NCI-H1930 (cell line): ENCODE data around the gene PATJ.
"Not testable (repeated sequence)": the region's sequence is repeated elsewhere in the genome, so short reads cannot be mapped to it uniquely, and the experiment has no call there.

Experiments used
- DNase-seq, 2 experiments: peaks; one replicate each; lab custom pipeline; 2025; lab: John Stamatoyannopoulos, UW

The PATJ gene

DNA sequence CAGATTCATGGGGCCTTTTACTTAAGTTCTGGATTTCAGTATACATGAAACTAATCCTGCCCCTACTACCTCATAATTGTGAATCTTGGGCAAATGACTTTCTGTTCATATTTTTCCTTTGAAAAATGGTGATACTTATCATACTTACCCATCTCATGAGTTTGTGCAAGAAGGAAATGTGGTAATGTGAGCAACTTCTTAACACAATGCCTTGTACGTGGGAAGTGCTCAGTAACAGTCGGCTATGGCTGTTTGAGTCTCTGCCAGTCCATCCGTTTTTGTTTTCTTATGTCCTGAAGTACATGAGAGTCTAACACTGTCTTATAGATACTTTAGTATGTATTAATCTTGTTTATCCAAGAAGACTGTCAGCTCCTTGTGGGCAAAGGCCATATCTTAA, 86.5 kb downstream of the PATJ start:
- no peak for DNase-seq

DNA sequence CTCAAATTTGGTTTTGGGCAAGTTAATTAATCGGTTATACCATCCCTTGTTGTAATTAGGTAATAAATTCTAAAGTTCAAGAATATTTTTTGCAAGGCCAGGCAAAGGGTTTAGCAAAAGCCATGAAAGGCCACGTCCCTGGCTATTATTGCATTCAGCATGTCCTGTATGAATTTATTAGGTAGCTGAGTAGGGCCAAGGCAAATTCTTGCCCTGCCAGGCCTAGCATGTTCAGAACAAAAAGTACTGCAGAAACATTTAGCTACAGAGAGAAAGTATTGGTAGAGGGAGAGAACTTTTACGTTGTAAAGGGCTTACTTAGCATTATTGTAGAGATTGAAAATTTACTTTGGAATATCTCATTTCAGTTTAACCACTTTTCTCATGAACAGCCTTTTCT, 94.4 kb downstream of the PATJ start:
- no peak for DNase-seq

DNA sequence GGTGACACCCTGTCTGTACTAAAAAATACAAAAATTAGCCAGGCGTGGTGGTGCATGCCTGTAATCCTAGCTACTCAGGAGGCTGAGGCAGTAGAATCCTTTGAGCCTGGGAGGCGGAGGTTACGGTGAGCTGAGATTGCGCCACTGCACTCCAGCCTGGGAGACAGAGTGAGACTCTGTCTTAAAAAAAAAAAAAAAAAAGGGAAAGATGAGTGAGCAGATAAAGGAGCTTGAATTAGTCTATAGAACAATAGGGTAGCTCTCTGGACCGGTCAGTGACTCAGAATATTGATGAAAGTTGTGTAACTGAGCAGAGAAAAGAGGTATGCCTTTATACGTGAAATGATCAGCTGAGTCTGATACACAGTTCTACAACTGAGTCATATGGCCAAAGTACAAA, 95.3 kb downstream of the PATJ start:
- not testable (repeated sequence) for DNase-seq

DNA sequence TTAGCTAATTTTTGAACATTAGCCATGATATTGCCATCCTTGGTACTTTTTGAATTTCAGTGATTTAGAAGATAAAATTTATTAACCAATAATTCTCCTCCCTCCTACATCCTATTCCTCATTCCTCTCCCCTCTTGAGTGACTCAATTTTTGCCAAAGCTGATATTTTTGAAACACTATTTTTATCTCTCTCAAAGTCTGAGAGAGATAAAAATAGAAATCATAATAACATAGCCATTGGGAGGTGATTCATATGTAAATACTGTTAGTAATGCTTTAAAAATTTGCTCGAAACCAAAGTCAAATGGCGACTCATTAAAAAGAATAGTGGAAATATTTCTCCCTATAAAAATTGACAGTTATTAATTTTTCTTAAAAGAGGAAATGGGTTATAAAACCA, 97.4 kb downstream of the PATJ start:
- DNase-seq, result no peak

DNA sequence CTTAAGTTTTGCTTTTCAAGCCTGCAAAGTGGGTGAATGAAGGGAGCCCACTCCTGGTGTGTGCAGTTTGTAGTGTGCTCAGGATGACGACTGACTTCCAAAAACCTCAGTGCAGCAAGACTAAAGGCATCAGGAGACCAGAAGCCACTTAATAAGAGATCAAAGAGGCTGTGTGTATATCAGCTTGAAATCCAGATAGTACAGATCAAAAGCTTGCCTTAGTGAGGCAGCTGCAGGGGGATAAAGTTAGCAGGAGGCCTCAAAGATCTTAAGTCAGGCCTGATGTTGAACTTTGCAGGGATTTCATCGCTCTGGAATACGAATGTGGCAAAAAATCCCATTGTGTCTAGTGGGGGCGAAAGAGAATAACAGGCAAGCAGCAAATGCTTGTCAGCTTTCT, 99.8 kb downstream of the PATJ start:
- DNase-seq, result no peak

DNA sequence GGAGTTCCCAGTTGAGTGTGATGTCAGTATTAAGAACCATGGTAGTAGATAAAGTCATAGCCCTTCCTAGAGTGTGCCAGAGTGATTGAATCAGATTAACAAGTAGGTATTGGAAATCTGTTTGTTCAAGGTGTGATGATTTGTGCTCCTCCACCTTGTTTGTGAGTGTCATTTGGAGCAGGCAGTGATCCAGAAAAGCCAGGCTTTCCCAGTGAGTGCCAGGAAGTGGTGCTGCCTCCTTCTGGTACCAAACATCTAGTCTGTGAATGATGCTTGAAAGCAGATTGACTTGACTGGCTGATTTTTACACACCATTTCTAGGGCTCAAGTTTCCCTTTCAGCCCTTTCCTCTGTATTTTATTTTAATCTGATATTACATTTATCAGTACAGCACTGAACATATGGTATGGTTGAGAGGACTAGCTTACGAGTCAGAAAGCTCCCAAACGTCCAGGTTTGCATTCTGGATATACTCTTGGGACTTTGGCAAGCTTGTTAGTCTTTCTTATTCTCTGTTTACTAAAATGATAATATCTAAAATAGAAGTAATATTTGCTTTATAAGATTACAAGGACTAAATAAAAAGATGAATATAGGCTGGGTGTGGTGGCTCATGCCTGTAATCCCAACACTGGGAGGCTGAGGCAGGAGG, 100.7 kb downstream of the PATJ start:
- no peak for DNase-seq

DNA sequence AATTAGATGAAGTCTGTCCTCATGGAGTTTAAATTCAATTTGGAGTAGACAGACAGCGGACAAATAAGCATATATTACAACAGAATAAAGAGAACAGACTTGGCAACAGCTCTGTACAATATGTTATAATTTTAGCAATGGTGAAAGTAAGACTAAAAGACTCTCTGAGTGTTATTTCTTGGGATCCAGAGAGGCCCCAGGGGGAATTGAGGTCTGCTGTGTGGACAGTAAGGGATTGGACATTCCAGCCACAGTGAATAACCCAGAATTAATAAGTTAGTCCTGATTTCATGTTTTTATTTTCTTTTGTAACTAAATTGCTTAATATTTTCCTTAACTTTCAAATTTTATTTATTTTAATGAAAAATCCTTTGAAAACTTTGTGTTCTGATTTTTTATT, 101.7 kb downstream of the PATJ start:
- no peak for DNase-seq

DNA sequence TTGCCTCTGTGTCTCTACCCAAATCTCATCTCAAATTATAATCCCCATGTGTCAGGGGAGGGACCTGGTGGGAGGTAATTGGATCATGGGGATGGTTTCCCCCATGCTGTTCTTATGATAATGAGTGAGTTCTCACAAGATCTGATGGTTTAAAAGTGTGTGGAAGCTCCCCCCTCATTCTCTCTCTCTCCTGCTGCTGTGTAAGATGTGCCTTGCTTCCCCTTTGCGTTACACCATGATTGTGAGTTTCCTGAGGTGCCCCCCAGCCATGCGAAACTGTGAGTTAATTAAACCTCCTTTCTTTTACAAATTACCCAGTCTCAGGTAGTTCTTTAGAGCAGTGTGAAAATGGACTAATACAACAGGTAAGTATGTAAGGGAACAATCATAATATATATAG, 102.4 kb downstream of the PATJ start:
- not testable (repeated sequence) for DNase-seq

DNA sequence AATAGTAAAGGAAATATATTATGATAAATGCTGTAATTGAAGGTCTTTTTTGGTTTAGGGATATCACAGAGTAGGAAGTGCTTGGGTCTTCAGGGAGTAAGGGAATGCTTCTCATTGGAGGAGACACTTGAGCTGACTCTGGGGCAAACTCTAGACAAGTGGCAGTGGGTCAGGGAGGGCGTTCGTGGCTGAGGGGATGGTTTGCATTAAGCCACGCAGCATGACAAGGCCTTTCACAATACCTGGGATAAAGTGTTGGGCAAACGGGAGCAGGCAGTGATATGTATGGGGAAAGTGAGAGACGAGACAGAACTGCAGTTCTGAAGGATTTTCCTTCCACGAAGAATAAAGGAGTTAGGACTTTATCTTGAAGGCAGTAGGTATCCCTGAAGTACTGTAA, 109.0 kb downstream of the PATJ start:
- no peak for DNase-seq

DNA sequence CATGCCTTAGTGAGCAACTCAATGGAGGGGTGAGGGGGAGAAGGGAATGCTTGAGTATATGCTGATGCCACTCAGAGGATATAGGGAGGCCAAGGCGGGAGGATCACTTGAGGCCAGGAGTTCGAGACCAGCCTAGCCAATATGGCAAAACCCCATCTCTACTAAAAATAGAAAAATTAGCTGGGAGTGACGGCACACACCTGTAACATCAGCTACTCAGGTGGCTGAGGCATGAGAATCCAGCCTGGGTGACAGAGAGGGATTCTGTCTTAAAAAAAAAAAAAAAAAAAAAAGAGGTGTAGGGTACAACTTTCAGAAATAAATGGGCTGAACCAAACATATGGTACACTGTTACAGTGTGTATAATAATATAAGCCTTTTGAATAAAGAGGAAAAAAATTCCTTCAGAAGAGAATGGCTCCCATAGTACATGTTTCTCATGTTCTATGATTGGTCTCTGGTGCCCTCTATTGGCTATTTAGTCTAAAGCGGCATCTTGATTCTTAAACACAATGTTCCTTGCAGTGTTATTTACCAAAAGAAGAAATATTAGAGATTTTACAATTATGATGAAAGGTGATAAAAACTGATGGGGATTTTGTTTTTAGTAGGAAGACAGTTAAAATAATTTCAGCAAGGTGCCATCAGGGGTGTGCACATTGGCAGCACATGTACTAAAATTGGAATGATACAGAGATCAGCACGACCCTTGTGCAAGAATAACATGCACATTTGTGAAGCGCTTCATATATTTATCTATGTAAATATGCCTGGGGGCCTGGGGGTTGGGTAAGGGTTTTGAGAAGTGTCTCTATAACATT, 109.8 kb downstream of the PATJ start:
- peak in 1 of 2 experiments; percentile 29 for DNase-seq

DNA sequence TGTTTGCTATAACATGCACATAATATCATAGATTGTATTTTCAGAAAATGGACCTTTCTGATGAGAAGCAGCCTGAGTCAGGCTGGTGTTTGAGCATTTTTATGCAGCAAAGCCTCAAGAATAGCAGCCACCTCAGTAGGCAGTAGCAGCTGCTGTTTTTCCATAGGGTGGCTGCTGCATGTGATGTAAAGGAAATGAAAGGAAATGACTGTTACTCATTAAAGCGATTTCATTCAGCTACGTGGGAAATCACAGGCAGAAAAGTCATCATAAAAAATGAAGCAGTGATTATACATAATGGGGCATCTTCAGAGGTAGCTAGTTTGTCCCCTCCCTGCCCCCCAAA, 110.4 kb downstream of the PATJ start:
- no peak for DNase-seq

DNA sequence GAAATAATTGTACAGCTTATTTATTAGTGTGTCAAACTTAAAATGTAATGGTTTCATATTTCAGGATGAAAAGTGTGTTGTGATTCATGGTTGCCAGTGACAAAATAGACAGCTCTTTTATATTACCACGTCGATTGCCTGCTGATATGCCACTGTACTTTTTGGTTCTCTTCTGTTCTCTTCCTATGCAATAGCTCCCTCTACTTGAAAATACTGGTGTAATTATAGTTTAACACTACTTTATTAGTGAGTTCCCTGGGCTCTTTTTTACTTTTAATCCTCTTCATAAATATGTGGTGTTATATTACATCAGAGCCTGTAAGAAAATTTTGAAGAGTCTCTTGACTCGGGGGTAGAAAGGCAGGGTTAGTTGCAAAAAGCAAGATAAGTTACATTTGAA, 111.3 kb downstream of the PATJ start:
- no peak for DNase-seq

DNA sequence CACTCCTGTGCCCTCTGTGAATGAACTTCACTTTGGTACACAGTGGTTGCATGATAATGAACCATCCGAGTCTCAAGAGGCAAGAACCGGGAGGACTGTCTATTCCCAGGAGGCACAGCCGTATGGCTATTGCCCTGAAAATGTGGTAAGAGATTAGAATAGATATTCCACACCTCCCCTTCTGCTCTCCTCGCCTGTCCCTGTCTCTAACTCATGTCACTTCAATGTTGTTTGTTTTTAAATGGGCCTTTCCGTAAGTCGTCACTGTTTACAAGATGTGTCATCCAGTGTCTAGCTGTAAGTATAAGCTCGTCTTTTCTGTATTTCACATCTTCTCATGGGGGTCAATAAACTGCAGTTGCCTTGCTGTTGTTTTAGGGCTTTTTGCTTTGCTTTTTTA, 122.2 kb downstream of the PATJ start:
- no peak for DNase-seq

DNA sequence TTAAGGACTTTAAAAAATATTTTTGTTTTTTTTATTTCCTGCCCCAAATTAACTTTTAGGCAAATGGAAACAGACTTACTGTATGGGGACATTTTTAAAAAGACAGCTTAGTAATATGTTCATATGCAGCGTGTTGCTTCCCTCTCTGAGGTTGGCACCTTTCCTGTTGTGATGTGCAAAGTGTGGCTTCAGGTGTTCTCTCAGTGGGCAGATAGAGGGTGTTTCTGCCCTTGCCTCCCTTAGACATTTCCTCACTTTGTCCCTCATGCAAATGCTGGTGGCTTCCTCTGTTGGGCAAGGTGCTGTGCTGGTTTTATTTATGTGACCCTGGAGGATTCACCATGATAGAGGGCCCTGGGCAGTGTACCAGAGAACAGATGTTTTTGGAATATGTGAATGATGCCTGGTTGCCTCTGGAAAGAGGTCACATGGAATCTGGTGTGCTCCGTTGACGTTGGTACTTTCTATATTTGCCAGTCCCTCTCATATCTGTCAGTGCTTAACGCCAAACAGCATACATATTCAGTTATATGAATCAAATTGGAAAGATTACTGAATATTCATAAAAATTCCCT, 123.5 kb downstream of the PATJ start:
- no peak for DNase-seq

DNA sequence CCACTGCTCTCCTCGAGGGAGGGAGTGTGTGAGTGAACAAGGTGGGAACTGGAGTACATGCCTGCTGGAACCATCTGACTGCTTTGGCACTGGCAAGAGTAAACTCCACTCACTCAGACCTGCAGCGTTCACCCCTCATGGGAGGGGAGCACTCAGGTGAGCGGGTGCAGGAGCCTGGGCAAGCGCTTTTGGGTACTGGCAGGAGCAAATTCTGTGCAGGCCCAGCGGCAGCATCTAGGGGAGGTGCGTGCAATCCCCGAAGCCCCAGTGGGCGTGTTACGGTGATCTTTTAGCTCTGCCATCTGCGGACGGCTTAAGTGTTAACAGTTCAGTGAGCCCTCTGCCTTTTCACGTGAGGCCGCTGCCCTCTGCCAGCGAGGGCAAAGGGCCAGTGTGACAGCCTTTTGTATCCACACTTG, 127.4 kb downstream of the PATJ start:
- no peak for DNase-seq

DNA sequence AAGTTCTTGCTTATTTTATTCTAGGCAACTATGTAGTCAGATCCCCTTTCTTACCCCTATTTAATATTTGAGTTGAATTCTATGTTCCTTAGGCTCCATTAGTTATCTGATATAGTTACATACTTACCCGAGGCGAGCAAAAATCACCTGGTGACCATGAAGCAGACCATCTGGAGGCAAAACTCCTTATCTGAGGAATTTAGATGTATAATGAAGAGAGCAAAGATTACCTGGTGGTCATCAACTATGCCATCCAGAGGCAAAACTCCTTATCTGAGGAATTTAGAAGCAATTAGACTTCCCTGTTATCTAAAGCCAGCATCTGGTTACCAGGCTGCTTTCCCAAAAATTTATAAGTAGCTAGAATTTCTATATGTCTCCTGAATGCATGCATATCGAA, 129.9 kb downstream of the PATJ start:
- no peak for DNase-seq

DNA sequence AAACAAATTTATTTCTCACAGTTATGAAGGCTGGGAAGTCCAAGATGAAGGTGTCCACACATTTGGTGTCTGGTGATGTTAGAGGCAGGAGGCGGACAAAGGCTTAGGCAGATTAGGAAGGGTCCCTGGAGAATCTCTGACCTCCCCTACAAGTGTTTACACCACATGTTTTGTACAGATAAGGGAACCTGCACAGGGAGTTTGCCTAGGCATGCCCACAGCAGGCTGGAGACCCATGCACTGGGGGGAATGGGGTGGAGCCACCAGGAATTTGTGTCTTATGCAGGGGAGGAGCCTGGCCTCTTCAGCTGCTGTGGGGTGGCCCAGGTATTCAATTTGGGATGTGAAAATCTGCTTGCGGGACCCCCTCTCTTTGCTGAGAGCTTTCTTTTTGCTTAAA, 131.3 kb downstream of the PATJ start:
- DNase-seq, result no peak

DNA sequence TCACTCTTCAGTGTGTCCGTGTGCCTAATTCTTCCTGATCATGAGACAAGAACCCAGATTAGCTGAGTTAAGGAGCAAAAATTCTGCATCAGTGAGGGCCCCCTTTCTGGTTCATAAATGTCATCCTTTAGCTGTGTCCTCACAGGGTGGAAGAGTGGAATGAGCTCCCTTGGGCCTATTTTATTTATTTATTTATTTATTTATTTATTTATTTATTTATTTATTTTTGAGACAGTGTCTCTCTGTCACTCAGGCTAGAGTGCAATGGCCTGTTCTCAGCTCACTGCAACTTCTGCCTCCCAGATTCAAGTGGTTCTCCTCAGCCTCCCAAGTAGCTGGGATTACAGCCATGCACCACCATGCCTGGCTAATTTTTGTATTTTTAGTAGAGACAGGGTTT, 131.7 kb downstream of the PATJ start:
- no peak for DNase-seq

DNA sequence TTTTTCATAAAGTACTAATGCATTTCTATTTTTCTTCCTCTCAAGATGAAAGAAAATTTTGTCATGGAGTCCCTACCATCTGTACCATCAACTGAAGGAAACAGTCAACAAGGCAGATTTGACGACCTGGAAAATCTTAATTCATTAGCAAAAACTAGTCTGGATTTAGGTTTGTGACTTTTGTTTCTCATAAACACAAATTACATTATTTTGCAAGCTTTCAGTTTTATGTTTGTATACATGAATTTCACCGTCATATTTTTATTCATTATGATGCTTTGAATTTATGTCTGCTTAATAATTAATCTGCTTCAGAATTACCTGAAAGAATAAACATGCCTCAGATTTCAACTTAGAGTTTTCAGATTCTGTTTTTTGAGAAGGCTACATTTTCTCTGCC, 132.9 kb downstream of the PATJ start:
- DNase-seq, result no peak

DNA sequence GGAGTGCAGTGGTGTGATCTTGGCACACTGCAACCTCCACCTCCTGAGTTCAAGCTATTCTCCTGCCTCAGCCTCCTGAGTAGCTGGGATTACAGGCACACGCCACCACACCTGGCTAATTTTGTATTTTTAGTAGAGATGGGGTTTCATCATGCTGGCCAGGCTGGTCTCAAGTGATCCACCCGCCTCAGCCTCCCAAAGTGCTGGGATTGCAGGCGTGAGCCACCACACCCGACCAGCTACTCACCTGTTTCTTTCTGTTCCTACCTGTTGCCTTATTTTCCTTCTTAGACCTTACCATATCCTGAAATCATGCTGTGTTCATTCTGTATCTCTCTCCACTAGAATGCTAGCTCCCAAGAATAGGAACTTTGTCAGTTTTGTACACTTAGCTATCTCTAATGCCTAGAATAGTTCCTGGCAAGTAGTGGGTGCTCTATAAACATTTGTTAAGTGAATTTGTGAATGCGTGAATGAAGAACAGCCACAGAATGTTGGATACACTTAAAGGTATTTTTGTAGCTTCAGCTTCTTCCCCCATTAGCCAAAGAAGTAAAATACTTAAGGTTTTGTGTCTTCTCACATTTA, 137.7 kb downstream of the PATJ start:
- DNase-seq, result not testable (repeated sequence)

DNA sequence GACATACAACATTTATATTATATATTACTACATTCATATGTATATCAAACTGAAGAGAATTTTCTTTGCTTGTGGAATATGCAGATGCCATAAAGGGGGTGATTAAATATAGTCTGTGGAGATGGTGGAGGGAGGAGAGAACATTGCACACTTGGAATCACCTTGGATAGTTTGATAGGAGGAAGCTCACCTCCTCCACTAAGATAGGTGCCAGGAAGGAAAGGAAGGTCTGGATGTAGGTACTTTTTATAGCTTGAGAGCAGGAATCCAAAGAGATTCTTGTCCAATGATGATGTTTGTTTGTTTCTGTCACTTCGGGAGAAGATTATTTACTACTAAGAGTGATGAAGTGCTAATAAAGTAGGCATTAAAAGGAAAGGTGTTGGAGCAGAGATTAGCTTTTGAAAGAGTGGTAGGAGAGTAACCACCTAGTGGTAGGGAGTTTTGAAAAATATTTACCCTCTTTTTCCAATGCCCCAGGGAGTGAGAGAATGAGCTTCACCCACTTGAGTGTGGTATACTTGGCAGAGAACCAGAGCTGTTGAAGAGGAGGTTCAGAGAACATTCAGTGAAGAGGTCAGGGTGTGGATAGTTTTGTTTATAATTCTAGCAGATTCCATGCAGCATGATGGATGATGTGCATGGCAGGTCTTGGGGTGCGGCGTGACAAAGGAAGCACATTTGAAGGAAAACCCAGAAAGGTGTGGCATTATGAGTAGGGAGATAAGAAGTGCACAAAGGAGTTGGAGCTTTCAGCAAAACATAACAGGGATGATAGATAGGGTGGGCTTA, 145.0 kb downstream of the PATJ start:
- DNase-seq, result no peak

DNA sequence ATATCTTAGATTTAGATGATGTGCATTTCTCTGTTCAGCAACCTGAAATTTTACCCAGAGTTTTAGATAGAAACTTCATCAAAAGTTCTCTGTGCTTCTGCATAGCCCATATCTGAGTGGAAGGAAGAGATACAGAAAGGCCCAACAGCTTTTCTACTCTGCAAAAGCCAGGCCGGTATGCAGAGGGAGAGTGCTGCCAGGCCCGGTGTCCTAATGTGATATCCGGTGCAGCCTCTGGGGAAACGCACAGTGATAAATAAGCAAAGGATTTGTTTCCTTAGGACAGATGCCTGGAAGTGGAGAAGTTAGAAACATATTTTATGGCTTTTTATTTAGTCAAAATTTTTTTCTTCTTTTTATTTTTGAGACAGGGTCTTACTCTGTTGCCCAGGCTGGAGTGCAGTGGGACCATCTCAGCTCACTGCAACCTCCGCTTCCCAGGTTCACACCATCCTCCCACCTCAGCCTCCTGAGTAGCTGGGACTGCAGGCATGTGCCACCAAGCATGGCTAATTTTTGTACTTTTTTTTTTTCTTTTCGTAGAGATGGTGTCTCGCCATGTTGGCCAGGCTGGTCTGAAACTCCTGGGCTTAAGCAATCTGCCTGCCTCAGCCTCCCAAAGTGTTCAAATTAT, 145.8 kb downstream of the PATJ start:
- no peak for DNase-seq
